HG03378 (cell line): ENCODE results near the gene INPP1.
A peak's percentile ranks its signal among the peaks of the same experiment; 100 is the strongest.

ENCODE experiments used
- ATAC-seq: cut with Tn5 transposase; IDR thresholded peaks from one replicate; pipeline ENCODE4 v1.9.1; 2021; ENCODE audit warnings: mild to moderate bottlenecking, moderate library complexity; ENCODE audit not compliant: unreplicated experiment

The INPP1 gene

DNA sequence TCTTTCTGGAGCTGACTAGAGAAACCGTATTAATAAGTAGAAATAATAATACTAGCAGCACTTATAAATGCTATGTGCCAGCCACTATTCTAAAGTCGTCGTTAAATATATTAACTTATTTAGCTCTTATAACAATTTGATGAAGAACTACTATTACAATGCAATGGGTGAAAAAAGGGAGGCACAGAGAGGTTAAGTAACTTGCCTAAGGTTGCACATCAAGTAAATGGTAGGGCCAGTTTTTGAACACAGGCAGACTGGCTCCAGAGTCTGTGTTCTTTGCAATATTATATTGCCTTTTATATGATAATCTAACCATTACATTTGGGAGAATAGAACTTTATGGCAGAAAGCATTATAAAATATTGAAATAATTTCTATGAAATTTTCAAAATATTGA, 17.6 kb downstream of the INPP1 start:
- ATAC-seq: no peak

DNA sequence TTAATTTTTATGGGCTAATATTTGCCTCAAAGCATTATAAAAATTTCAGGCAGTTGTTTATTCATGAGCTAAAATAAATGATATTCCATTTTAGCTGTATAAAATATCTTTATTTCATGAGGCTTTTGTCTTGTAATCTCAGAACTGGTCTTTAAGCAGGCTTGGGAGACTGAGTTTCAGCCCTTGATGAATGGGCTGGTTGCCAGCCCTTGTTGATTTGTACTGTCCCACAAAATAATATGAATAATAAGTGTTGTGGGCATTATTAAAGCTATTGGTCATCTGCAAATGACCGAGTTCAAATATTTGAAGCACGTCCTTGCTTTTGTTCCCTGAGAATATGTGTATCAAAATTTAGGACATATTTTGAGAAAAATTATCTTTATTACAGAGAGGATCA, 18.2 kb downstream of the INPP1 start:
- ATAC-seq: no peak

GRCh38 chr2:190362894-190363293, 19.5 kb downstream of the INPP1 start:
- no peak for ATAC-seq

GRCh38 chr2:190365499-190366204, 22.3 kb downstream of the INPP1 start:
- no peak for ATAC-seq

- ATAC-seq: no peak
Measured at GRCh38 chr2:190366248-190366753, 22.9 kb downstream of the INPP1 start.

DNA sequence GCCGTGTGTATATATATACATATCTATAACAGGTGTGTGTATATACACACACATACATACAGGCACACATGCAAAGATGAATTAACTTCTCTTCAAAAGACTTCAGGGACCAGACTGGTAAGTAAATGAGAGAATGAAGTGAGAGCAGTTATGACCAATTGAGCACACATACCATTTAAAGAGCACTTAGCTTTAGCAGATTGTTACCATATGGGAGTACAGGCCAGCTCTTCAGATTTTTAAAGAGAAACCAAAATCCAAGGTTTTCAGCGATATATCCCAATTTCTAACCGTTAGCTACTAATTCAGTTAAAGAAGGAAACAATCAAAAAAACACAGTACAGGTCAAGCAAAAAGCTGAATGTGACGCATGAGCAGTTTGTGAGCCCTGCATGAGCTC, 23.7 kb downstream of the INPP1 start:
- ATAC-seq: no peak

DNA sequence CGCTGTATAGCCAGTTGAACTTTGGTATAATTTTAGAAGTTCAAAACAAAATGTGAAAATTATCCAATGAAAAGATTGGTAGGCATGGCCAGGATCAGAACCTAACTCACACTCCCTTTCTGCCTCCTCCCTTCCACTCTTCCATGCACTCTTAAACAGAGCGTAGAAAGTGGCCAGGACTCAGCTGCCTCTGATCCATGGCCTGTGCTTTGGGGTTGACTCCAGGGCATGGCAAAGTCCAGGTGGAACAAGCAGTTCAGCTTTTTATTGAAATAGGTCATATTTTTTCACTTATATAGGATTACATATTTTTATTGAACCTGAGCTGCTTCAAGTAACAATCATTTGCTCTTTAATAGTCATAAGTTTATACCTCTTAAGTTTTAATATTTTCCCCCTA, 26.2 kb downstream of the INPP1 start:
- no peak for ATAC-seq

DNA sequence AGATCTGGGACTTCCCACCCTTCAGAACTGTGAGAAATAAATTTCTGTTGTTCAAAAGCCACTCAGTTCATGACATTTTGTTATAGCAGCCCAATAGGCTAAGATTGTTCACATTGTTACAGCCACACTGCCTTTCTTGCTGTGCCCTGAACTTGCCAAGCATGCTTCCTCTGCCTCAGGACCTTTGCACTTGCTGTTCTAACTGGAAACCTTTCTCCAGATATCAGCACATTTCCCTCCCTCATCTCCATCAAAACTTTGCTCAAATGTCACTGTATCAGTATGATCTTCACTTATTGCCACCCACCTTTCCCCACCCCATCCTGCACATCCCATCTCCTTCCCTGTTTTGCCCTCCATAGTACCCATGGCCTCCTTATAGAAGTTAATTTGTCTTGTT, 32.7 kb downstream of the INPP1 start:
- no peak for ATAC-seq

- ATAC-seq: no peak
Measured at GRCh38 chr2:190376591-190377245, 33.3 kb downstream of the INPP1 start.

GRCh38 chr2:190378880-190379237, 35.5 kb downstream of the INPP1 start:
- ATAC-seq: no peak

DNA sequence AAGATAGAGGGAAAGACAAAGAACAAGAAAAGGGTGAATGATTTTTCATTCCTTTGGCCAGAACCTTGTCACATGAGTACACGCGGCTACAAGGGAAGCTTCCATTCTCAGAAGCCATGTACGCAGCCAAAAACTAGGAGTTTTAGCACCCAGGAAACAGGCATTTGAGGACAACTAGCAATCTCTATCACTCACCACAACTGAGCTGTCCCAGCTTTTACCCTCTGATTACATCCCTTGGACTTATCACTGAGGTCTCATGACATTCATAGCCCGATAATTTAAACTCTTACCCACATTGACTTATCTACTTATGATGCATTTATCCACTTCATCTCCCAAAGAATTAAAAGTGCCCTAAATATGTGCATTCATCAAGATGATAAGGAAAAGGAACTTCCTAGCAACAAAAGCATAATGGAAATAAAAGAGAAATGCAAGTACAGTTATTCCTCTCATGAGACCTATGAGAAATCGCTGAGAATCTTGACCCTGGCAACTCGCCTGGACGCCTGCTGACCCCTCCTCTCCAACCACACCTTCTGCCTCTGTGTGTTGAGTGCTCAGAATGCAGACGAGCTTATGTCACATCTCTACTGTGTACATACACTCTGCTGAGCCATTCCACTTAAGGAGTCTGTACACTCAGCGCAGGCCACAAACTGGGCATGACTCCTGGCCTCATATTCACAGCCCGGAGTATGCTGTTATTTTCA, 36.0 kb downstream of the INPP1 start:
- ATAC-seq: no peak

DNA sequence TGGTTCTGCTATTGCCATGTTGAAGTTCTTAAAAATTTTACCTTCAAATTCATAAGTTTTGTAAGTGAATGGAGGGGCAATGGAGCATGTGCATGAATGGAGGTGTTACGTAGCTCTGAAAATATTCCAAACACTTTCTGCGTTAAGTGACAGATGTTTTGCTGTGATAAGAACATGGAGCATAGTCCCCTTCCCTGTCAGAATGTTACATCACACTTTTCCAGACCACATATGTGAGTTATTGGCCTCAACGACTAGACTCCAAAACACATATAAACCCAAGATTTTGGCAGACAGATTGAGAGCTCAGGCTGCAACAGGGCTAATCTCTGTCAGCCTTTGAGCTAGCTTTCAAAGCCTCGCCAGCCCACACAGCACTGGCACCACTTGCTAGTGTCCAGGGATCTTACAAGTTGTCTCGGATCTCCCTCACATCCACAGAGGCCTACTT, 37.6 kb downstream of the INPP1 start:
- no peak for ATAC-seq

DNA sequence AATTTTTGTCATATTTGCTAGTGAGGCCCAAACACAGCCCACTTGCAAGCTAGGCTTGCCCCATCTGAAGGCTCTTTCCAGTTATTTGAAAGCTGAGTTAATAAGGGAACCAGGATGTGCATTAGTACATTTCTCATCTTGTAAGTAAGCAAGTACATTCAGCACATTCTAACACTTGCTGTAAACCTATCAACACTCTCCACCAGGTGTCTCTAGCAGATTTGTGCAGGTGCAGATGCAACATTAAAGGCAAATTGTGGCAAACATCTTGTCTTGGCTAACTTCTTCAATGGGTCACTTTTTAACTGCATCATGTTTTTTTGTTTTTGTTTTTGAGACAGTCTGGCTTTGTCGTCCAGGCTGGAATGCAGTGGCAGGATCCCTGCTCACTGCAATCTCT, 39.5 kb downstream of the INPP1 start:
- ATAC-seq: peak; percentile 92

DNA sequence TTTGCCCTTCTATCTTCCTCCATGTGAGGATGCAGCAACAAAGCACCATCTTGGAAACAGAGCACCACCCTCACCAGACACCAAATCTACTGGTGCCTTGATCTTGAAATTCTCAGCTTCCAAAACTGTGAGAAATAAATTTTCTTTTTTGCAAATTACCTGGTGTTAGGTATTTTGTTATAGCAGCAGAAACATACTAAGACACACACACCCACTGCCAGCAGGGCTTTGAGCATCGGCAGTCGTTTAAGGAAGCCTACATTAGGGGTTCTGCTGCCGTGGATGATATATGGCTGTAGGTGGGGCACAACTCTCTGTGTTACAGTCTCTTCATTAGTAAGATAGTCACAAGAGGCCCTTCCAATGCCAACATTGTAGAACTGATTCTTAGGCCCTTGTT, 44.0 kb downstream of the INPP1 start:
- ATAC-seq: no peak

DNA sequence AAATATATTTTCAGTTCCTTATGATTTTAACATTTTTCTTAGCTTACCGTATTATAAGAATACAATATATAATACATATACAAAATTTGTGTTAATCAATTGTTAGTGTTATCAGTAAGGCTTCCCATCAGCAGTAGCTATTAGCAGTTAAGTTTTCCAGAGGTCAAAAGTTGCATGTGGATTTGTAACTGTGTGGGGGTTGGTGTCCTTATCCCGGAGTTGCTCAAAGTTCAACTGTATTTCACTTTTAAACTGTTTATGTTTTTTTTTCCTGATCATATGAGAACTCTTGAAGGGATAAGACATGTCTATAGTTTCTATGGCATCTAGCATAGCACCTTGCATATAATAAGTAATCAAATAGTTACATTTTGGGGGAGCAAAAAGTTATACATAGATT, 52.9 kb downstream of the INPP1 start:
- ATAC-seq: no peak

DNA sequence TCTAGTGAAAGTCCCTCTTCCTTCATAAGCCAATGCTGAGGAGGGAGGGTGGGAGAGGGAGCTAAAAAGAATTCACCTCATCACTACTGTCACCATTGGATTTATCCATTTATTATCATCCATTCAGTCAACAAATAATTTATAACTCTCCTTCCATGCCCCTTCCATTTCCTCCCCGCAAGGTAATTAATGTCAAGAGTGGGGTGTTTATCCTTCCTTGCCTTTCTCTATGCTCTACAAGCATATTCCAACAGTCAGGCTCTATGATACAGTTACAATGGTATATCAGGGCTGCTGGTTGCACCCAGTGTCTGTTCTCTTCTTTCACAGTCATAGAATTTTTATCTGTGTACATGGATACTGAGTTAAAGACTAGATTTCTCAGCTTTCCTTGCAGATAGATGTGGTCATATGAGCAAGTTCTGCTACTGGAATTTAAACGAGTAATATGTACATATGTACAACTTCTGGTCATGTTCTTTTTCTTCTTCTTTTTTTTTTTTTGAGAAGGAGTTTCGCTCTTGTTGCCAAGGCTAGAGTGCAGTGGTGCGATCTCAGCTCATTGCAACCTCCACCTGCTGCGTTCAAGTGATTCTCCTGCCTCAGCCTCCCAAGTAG, 59.7 kb downstream of the INPP1 start:
- no peak for ATAC-seq

DNA sequence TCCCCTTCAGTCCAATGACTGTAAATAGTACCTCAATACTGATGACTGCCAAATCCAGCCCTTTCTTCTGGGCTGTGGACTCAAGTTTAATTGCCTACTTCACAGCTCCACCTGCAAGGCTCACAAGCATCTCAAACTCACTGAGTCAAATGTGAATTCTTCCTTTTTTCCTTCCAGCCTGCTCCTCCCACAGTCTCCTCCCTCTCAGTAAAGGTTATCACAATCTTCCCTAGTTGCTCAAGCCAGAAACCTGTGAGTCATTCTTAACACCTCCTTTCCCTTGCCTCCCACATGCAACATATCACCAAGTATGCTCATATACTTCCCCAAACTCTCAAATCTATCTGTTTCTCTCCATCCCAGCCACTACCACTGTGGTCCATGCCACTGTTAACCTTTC, 61.1 kb downstream of the INPP1 start:
- no peak for ATAC-seq

DNA sequence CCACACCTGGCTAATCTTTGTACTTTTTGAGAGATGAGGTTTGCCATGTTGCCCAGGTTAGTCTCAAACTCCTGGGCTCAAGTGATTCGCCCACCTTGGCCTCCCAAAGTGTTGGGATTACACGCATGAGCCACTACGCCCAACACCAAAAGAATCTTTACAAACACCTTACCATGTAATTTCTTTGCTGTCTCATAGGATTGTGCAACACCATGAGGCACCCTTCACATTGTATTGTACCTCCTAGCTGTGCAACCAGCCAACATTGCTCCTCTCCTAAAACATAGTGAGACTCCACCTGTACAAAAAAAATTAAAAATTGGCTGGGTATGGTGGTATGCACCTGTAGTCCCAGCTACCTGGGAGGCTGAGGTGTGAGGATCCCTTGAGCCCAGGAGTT, 61.7 kb downstream of the INPP1 start:
- no peak for ATAC-seq

DNA sequence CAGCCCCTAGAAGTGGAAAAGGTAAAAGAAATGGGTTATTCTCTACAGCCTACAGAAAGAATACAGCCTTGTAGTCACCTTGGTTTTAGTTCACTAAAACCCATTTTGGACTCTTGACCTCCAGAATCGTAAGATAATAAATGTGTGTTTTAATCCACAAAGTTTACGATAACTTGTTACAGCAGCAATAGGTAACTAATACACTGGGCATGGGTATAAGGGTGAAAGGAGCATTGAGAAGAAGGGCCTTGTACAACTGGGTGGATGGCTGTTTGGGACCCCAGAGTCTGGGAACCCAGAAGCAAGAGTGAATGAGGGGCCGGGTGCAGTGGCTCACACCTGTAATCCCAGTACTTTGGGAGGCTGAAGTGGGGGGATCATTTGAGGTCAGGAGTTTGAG, 62.6 kb downstream of the INPP1 start:
- ATAC-seq: no peak

- no peak for ATAC-seq
Measured at GRCh38 chr2:190406805-190407204, 63.4 kb downstream of the INPP1 start.

- no peak for ATAC-seq
Measured at GRCh38 chr2:190407246-190407661, 63.9 kb downstream of the INPP1 start.
